AG04449 (cell line): ENCODE data around the gene NT5C1B.

Experiments used
- CTCF ChIA-PET: fragments of 350-600 bp; formaldehyde crosslinking; extraction: SDS; loops from one replicate; lab custom pipeline; 2021; ENCODE audit warnings: antibody characterized with exemption; lab: Yijun Ruan, JAX
- POLR2A ChIA-PET: fragments of 400-600, 350-600 bp; formaldehyde crosslinking; extraction: SDS; loops from one replicate; lab custom pipeline; 2020; ENCODE audit warnings: antibody characterized with exemption, inconsistent platforms; lab: Yijun Ruan, JAX
- DNase-seq: peaks from one replicate; pipeline ENCODE4 v3.0.0-alpha.2; 2010; ENCODE audit warnings: low read depth, low spot score
- H3K4me3 ChIP-seq: 2 replicates; pipeline ENCODE4 v1.5.1; 2011; ENCODE audit warnings: low read depth, mild to moderate bottlenecking, control low read depth, low read length
- CTCF ChIP-seq: IDR thresholded peaks from one replicate; pipeline ENCODE4 v1.5.1; 2011; ENCODE audit warnings: mild to moderate bottlenecking, moderate library complexity, low read length, control low read depth, inconsistent platforms; ENCODE audit not compliant: insufficient read depth; ENCODE audit errors: missing control alignments

NT5C1B gene

DNA sequence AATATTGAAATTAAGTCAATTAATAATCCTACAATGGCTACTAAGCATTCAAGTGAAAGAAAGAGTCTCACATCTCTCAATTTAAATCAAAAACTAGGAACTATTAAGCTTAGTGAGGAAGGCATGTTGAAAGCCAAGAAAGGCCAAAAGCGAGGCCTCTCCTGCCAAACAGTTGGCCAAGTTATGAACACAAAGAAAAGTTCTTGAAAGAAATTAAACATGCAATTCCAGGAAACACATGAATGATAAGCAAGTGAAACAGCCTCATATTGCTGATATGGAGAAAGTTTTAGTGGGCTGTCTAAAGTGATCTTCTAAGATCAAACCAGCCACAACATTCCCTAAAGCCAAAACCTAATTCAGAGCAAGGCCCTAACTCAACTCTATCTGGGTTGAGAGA lies 40.7 kb downstream of the NT5C1B start:
- no peak overlapping the region for H3K4me3 ChIP-seq
- DNase-seq = no peak
- ChIA-PET CTCF (no interaction called here), POLR2A (interaction anchor here (1.2 kb wide), 1 partner anchor 12 kb away, joined by 3 read pairs; the partner anchor contains the start of gene RDH14)
- TF ChIP-seq CTCF = no peak

- no peak for DNase-seq
- no peak for TF ChIP-seq CTCF
- no peak overlapping the region for H3K4me3 ChIP-seq
- CTCF ChIA-PET = interaction anchor here (0.6 to 1.4 kb wide), 4 partner anchors 13 to 26 kb away, joined by 3 to 10 read pairs (median 3); no protein-coding TSS in a partner anchor
- POLR2A ChIA-PET = no interaction called here
Observed at GRCh38 chr2:18546567-18546966, 42.8 kb downstream of the NT5C1B start.

- CTCF ChIA-PET = interaction anchor here (4.1 kb wide), 1 partner anchor 24 kb away, joined by 18 read pairs; no protein-coding TSS in a partner anchor
- no peak overlapping the region for H3K4me3 ChIP-seq
- no peak for DNase-seq
- POLR2A ChIA-PET = no interaction called here
- TF ChIP-seq CTCF = no peak
Observed at GRCh38 chr2:18545384-18545783, 44.0 kb downstream of the NT5C1B start.

- no peak overlapping the region for H3K4me3 ChIP-seq
- no peak for TF ChIP-seq CTCF
- DNase-seq = no peak
- ChIA-PET POLR2A (no interaction called here), CTCF (interaction anchor here (0.9 to 4.1 kb wide), 3 partner anchors 9 to 49 kb away, joined by 3 to 18 read pairs (median 3); no protein-coding TSS in a partner anchor)
Observed at GRCh38 chr2:18544171-18544570, 45.2 kb downstream of the NT5C1B start.

GRCh38 chr2:18540872-18541271 lies 48.5 kb downstream of the NT5C1B start:
- no peak for TF ChIP-seq CTCF
- DNase-seq = no peak
- POLR2A ChIA-PET = no interaction called here
- CTCF ChIA-PET = no interaction called here
- H3K4me3 ChIP-seq = no peak overlapping the region

GRCh38 chr2:18536697-18537096 lies 52.7 kb downstream of the NT5C1B start:
- no peak for DNase-seq
- no peak for TF ChIP-seq CTCF
- ChIA-PET CTCF (interaction anchor here (2.5 kb wide), 1 partner anchor 16 kb away, joined by 13 read pairs; no protein-coding TSS in a partner anchor), POLR2A (no interaction called here)
- H3K4me3 ChIP-seq = no peak overlapping the region
